ENCODE results near the gene RIN2. TPM values are rescaled to one million over a fixed set of nuclear protein-coding genes. Genes with fewer than 3 reads are reported as not detected.
A peak's percentile ranks its signal among the peaks of the same experiment; 100 is the strongest.
"Not testable (repeated sequence)": the region's sequence is repeated elsewhere in the genome, so short reads cannot be mapped to it uniquely, and the experiment has no call there.

Gene RIN2
- total RNA-seq, 1 donor from 2014 or later = not detected

DNA sequence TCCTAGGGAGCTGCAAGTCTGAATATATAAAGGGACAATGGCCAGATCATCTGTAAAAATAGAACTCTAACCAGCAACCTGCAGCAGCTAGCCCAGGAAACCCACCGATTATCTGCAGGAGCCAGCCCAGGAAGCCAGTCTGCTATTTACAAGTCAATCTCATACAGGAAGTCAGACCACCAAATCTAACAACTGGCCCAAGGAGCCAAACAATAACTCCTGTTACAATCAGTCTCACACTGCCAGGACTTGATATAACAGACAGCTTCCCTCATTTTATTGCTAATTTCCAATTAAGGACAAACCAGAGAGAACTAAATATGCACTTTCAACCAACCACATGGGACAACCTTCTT, 14.4 kb upstream of the RIN2 start:
- intact Hi-C loops (cut with micrococcal nuclease) = no loop called here
- Mint-ChIP-seq H3K36me3 (ENCODE audit: low read depth) (no peaks in the 10 kb centered on the region), H3K27ac (no peak overlapping the region), H3K27me3 (ENCODE audit: low read depth) (peaks cover 5% of the 10 kb centered on the region), H3K4me1 (ENCODE audit: low read depth) (no peaks in the 10 kb centered on the region), H3K4me3 (ENCODE audit: low read depth) (no peak overlapping the region), H3K9me3 (peaks cover 9% of the 10 kb centered on the region)
- DNase-seq (ENCODE audit: low spot score) = no peak

DNA sequence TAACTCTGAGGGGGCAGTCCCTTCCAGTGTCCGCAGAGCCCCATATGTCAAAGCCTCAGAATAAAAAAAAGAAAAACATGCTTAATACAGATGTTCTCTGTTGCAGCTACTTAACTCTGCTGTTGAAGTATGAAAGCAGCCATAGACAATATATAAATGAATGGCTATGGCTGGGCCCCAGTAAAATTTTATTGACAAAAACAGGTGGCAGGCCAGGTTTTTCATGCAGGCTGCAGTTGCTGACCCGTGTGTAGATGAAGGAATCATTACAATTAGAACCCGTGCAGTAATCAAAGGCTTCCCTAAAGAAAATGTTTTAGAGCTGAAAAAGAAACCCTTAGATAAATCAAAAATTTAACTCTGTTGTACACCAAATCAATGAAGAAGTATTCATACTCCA, 13.0 kb upstream of the RIN2 start:
- Mint-ChIP-seq H3K27me3 (ENCODE audit: low read depth) (peaks cover 5% of the 10 kb centered on the region), H3K4me1 (ENCODE audit: low read depth) (no peaks in the 10 kb centered on the region), H3K27ac (no peak overlapping the region), H3K9me3 (peaks cover 9% of the 10 kb centered on the region), H3K4me3 (ENCODE audit: low read depth) (no peak overlapping the region), H3K36me3 (ENCODE audit: low read depth) (no peaks in the 10 kb centered on the region)
- intact Hi-C loops (cut with micrococcal nuclease) = no loop called here
- DNase-seq (ENCODE audit: low spot score) = no peak

DNA sequence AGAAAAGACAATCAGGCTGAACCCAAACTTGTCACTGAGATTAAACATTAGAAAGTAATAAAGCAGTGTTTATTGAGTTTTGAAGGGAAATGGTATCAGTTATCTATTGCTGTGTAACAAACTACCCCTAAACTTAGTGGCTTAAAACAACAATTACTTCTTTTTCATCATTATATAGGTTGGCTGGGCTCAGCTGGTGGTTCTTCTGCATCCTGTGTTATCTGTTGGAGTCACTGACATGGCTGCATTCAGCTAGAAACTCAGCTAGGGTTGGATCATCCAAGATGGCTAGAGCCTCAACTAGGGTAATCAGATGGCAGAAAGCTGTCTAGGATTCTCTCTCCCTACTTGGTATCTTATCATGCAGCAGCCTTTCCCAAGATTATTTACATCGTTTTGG, 12.5 kb upstream of the RIN2 start:
- no peaks in the 10 kb centered on the region for H3K36me3 Mint-ChIP-seq (ENCODE audit: low read depth)

DNA sequence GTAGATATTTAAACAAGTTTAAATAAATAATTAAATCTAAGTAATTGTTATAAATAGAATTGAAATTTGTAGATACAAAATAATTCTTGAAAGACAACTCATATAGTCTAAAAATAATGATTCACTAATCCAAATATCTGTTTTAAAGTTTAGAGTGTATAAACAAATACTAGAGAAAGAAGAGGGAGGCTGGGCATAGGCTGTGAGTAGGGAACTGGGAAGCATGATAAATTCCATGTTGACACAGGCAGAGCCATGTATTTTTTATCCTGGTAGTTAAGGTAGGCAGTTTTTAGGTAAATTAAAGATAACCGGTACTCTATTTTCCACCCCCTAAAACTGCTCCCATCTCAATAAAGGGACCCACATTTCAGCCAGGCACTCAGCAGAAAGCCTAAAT, 11.7 kb upstream of the RIN2 start:
- intact Hi-C loops (cut with micrococcal nuclease) = no loop called here
- no peak overlapping the region for H3K27ac Mint-ChIP-seq
- H3K4me3 Mint-ChIP-seq (ENCODE audit: low read depth) = no peak overlapping the region
- no peaks in the 10 kb centered on the region for H3K36me3 Mint-ChIP-seq (ENCODE audit: low read depth)
- H3K9me3 Mint-ChIP-seq = peaks cover 9% of the 10 kb centered on the region
- DNase-seq (ENCODE audit: low spot score) = no peak
- no peaks in the 10 kb centered on the region for H3K4me1 Mint-ChIP-seq (ENCODE audit: low read depth)
- H3K27me3 Mint-ChIP-seq (ENCODE audit: low read depth) = peaks cover 2% of the 10 kb centered on the region

More for the DNA sequence above, 12.5 kb upstream of the RIN2 start:
- no peak overlapping the region for H3K4me3 Mint-ChIP-seq (ENCODE audit: low read depth)
- intact Hi-C loops (cut with micrococcal nuclease) = no loop called here
- peaks cover 9% of the 10 kb centered on the region for H3K9me3 Mint-ChIP-seq
- DNase-seq (ENCODE audit: low spot score) = no peak
- no peak overlapping the region for H3K27ac Mint-ChIP-seq
- H3K27me3 Mint-ChIP-seq (ENCODE audit: low read depth) = peaks cover 5% of the 10 kb centered on the region
- H3K4me1 Mint-ChIP-seq (ENCODE audit: low read depth) = no peaks in the 10 kb centered on the region

DNA sequence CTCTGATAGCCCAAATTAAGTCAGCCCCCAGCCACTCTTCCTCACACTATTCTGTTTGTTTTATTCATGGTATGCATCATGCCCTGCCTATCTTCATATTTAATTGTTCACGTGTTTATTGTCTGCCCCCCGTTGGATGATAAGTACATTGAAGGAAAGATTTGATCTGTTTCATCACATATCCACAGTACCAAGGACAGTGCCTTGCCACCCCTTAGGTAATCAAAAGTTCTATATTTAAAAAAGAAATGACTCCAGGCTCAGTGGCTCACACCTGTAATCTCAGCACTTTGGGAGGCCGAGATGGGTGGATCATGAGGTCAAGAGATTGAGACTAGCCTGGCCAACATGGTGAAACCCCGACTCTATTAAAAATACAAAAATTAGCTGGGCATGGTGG, 10.2 kb upstream of the RIN2 start:
- no peaks in the 10 kb centered on the region for H3K36me3 Mint-ChIP-seq (ENCODE audit: low read depth)
- DNase-seq (ENCODE audit: low spot score) = no peak
- no peak overlapping the region for H3K27ac Mint-ChIP-seq
- peaks cover 2% of the 10 kb centered on the region for H3K27me3 Mint-ChIP-seq (ENCODE audit: low read depth)
- H3K9me3 Mint-ChIP-seq = peaks cover 9% of the 10 kb centered on the region
- intact Hi-C loops (cut with micrococcal nuclease) = no loop called here
- H3K4me3 Mint-ChIP-seq (ENCODE audit: low read depth) = no peak overlapping the region
- H3K4me1 Mint-ChIP-seq (ENCODE audit: low read depth) = no peaks in the 10 kb centered on the region

DNA sequence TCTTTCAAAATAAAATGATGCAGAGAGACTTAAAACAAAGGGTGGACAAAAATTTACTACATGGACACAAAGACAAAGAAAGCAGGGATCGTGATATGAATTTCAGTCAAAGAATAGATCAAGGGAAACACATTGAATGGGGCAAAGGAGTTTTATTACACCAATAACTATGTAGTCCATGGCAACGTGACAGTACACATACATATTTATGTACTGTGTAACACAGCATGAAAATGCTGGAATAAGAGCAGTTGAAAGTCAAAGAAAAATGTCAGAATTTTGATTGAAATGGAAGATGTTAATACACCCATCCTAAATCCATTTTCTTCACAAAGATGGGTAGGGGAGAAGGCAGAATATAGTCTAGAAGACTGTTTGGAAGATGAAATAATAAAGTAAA, 9.4 kb upstream of the RIN2 start:
- intact Hi-C loops (cut with micrococcal nuclease) = no loop called here
- no peak overlapping the region for H3K4me3 Mint-ChIP-seq (ENCODE audit: low read depth)
- no peaks in the 10 kb centered on the region for H3K27me3 Mint-ChIP-seq (ENCODE audit: low read depth)
- H3K4me1 Mint-ChIP-seq (ENCODE audit: low read depth) = no peaks in the 10 kb centered on the region
- no peak overlapping the region for H3K27ac Mint-ChIP-seq
- H3K9me3 Mint-ChIP-seq = peaks cover 9% of the 10 kb centered on the region
- no peaks in the 10 kb centered on the region for H3K36me3 Mint-ChIP-seq (ENCODE audit: low read depth)
- DNase-seq (ENCODE audit: low spot score) = no peak

DNA sequence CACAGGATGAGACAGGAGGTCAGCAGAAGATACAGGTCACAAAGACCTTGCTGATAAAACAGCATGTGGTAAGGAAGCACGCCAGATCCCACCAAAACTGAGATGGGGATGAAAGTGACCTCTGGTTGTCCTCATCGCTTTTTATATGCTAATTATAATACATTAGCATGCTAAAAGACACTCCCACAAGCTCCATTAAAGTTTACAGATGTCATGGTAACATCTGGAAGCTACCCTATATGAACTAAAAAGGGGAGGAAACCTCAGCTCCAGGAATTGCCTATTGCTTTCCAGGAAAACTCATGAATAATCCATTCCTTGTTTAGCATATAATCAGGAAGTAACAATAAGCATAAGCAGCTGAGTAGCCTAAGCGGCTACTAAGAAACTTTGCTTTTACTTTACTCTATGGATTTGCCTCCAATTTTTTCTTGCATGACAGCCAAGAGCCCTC, 8.4 kb upstream of the RIN2 start:
- H3K36me3 Mint-ChIP-seq (ENCODE audit: low read depth) = no peaks in the 10 kb centered on the region
- no peaks in the 10 kb centered on the region for H3K4me1 Mint-ChIP-seq (ENCODE audit: low read depth)
- no peak overlapping the region for H3K4me3 Mint-ChIP-seq (ENCODE audit: low read depth)
- DNase-seq (ENCODE audit: low spot score) = no peak
- peaks cover 6% of the 10 kb centered on the region for H3K9me3 Mint-ChIP-seq
- no peak overlapping the region for H3K27ac Mint-ChIP-seq
- H3K27me3 Mint-ChIP-seq (ENCODE audit: low read depth) = no peaks in the 10 kb centered on the region
- intact Hi-C loops (cut with micrococcal nuclease) = no loop called here

DNA sequence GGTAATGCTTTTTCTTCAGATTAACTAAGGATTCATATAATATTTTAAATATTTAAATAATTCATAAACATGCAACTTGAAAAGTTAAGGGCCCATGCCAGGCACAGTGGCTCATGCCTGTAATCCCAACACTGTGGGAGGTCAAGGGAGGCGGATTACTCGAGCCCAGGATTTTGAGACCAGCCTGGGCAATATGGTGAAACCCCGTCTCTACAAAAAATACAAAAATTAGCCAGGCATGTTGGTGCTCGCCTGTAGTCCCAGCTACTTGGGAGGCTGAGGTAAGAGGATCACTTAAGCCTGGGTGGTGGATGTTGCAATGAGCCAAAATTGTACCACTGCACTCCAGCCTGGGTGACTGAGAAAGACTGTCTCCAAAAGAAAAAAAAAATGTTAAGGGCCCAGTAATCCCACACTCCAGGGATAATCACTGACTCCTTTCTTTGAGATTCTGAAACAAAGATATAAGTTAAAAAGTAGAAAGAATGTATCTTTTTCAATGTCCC, 7.9 kb upstream of the RIN2 start:
- no peaks in the 10 kb centered on the region for H3K36me3 Mint-ChIP-seq (ENCODE audit: low read depth)
- H3K9me3 Mint-ChIP-seq = peaks cover 6% of the 10 kb centered on the region
- DNase-seq (ENCODE audit: low spot score) = no peak
- H3K27me3 Mint-ChIP-seq (ENCODE audit: low read depth) = no peaks in the 10 kb centered on the region
- no peak overlapping the region for H3K27ac Mint-ChIP-seq
- intact Hi-C loops (cut with micrococcal nuclease) = no loop called here
- H3K4me3 Mint-ChIP-seq (ENCODE audit: low read depth) = no peak overlapping the region
- H3K4me1 Mint-ChIP-seq (ENCODE audit: low read depth) = no peaks in the 10 kb centered on the region

DNA sequence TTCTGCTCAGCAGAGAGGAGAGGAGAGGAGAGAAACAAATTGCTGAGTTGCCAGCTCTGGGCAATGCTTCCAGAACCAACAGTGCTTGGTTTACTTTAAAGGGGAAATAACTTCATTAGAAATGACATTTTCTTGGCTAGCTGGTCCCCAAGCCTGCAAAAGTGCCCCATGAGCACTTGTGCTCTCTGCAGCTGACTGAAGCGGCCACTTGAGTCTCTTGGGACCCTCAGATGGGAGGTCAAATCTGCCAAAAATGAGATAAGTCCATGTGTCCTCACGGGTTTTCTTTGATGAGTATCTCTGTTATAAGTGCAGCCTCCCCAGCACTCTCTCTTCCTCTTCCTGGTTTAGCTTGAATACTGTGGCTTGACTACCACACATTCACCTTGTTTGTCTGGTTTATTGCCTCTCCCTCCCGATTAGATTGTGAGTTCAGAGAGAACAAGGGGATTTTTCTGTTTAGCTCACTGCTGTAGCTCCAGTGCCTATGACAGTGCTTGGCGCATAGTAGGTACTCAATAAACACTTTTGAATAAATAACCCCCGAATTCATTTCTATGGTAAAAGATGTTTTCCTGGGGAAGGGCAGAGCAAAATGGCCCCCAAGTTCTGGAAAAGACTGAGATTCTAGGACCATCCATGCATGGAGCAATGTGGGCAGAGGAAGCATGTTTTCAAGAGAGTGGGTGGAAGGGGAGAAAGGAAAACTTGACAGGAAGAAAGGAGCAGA, 7.0 kb upstream of the RIN2 start:
- Mint-ChIP-seq H3K9me3 (peaks cover 1% of the 10 kb centered on the region), H3K4me3 (ENCODE audit: low read depth) (no peak overlapping the region), H3K4me1 (ENCODE audit: low read depth) (no peaks in the 10 kb centered on the region), H3K27me3 (ENCODE audit: low read depth) (peaks cover 2% of the 10 kb centered on the region), H3K27ac (no peak overlapping the region), H3K36me3 (ENCODE audit: low read depth) (no peaks in the 10 kb centered on the region)
- no peak for DNase-seq (ENCODE audit: low spot score)
- intact Hi-C loops (cut with micrococcal nuclease) = no loop called here

DNA sequence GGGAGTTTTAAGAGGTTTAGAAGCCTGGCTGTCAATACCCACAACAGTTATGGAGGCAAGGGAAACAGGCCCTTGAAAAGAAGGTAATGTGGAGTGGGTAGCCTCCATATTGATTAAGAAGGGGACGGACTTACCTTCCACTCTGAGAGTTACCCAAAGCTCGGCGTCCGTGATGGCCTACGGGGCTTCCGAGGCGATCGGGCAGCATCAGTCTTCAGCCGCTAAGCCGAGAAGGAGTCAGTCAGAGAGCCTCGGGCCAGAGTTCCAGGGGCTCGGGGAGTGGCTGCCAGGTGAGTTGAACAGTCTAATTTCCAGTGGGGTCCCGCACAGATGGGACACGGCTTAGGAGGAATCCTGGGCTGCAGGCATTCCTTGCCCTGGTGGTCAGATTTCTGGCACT, 3.9 kb upstream of the RIN2 start:
- H3K27ac Mint-ChIP-seq; intact Hi-C loops (cut with micrococcal nuclease); DNase-seq (ENCODE audit: low spot score); H3K9me3 Mint-ChIP-seq; H3K4me3 Mint-ChIP-seq (ENCODE audit: low read depth); H3K36me3 Mint-ChIP-seq (ENCODE audit: low read depth); H3K4me1 Mint-ChIP-seq (ENCODE audit: low read depth): not testable (repeated sequence)
- H3K27me3 Mint-ChIP-seq (ENCODE audit: low read depth) = peaks cover 24% of the 10 kb centered on the region

DNA sequence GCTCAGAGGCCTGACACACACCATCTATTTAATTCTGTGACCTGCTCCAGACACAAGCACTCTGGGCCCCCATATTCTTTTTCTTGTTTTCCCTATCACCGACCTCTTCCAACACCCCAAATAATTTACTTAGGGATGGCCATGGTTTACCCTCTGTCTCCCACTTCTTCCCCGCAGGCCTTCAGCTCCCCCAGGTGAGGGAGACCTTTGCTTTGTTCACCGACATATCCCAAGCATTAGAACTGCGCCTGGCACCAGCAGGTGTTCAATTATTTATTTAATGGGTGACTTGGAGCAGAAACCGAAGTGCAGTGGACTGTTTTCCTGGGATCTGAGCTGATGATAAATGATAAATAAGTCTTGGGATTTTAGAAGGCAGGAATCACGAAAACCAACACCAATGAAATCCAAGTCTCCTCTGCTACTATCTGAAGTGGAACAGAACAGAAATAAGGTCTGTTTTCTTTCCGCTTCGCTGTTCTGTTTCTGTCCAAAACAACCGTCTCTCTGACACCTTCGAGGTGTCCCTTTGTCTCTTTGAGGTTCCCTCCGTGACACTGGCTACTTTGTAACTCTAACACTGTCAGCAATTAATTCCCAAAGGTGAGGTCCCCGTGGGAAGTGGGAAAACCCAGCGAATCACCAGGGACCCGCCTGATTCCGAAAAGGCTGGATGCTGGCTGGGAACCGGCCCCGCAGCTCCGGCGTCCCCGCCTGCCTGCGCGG, 1.1 kb upstream of the RIN2 start:
- DNase-seq (ENCODE audit: low spot score) = no peak
- intact Hi-C loops (cut with micrococcal nuclease) = no loop called here
- no peaks in the 10 kb centered on the region for H3K9me3 Mint-ChIP-seq
- no peaks in the 10 kb centered on the region for H3K4me1 Mint-ChIP-seq (ENCODE audit: low read depth)
- no peak overlapping the region for H3K27ac Mint-ChIP-seq
- no peak overlapping the region for H3K4me3 Mint-ChIP-seq (ENCODE audit: low read depth)
- peaks cover 39% of the 10 kb centered on the region for H3K27me3 Mint-ChIP-seq (ENCODE audit: low read depth)
- H3K36me3 Mint-ChIP-seq (ENCODE audit: low read depth) = no peaks in the 10 kb centered on the region

DNA sequence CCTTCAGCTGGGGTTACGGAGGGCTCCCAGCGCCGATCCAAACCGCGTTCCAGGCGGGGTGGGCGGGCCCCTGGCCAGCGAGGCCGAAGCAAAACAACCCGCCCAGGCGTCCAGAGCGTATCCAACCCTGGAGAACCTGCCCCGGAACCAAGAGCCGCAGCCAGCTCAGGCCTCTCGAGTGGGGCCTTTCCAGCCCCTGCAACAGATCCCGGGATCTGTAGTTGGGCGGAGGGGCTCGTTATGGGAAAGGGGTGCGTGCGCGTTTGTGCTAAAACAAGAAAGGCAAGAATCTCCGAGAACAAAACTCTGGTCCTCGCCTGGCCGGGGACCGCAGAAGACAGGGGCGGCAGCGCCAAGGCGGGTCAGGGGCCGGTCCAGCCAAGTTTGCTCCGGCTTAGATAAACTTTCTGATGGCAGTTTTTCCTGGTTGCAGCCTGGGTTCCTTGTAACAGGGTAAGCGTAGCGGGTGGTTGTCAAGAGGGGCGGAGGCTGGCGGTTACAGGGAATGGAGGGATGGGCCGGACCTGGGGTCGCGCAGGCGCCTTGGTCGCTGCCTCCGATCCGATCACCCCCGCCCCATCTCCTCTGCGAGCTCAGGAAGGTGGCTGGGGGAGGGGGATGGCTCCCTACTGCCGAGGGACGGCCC, 448 bp upstream of the RIN2 start:
- Mint-ChIP-seq H3K27ac (no peak overlapping the region), H3K27me3 (ENCODE audit: low read depth) (peaks cover 39% of the 10 kb centered on the region), H3K9me3 (no peaks in the 10 kb centered on the region), H3K4me3 (ENCODE audit: low read depth) (peak overlapping the region; percentile 45), H3K4me1 (ENCODE audit: low read depth) (no peaks in the 10 kb centered on the region), H3K36me3 (ENCODE audit: low read depth) (no peaks in the 10 kb centered on the region)
- intact Hi-C loops (cut with micrococcal nuclease) = no loop called here
- no peak for DNase-seq (ENCODE audit: low spot score)

All from activated T-helper 2 cell treated with anti-CD3 and anti-CD28 coated beads, Interferon-gamma antibody, Interleukin-2, Interleukin-4, amounts not matched to agents 10 μg/mL and 5 μg/mL and 100 μg/mL, durations not matched to agents 14 hours and 24 hours and 36 hours (primary cell).